GM18870 (cell line): Measurements from ENCODE around the gene SIX2.
"Not testable (repeated sequence)": the region's sequence is repeated elsewhere in the genome, so short reads cannot be mapped to it uniquely, and the experiment has no call there.

Experiments
- ATAC-seq: cut with Tn5 transposase; IDR thresholded peaks from one replicate; pipeline ENCODE4 v1.9.1; 2021; ENCODE audit warnings: moderate library complexity; ENCODE audit not compliant: unreplicated experiment

Gene SIX2

DNA sequence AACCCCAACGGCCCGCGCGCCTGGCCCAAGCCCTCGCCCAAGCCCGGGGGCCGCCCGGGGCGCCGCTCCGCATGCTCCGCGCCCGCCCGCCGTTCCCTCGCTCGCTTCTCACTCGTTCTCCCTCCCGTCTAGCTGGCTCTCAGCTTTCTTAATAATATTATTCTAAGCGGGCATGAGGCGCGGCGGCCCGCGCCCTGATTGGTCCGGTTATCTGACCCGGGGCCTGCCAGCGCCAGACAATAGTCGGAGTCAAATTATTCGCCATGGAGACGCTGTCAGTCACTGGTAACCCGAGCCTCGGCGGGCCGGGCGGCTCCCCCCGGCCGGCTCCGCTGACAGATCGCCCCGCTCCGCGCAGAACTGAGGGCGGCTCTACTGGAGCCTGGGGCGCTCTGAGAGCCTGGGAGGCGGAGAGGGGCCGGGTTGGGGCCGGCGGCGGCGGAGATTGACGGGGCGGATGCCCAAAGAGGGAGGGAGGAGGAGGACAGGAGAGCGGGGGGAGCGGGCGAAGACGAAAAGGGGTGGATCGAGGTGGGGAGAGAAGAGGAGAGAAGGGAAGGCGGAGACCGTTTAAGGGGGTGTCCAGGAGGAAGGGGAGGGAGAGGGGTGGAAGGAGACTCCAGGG, at the start of gene SIX2:
Gene SIX2, minus strand, starts transcription at position 150 of the 625 bp plus-strand sequence. CDS start 342 bp downstream, outside the sequence.
- ATAC-seq: no peak

DNA sequence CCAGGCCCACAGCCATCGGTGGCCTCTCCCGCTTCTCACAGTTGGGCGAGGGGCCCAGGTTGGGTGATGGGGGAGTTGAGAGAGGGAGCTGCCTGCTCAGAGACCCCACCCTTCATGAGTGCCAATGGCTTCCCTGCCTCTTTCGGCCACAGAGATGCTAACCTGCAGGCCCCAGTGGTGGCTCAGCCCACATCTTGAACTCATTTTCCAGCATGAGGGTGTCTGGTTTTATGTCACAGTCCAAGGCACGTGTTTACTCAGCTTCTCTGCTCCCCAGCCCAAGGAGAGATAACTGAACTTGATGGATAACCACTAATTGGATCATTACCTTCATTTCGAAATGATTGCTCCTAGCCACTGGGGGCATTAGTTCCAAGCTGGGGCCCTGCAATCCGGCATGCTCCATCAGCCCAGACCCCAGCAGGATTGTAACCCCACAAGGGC, 45.9 kb upstream of the SIX2 start:
- ATAC-seq: no peak

DNA sequence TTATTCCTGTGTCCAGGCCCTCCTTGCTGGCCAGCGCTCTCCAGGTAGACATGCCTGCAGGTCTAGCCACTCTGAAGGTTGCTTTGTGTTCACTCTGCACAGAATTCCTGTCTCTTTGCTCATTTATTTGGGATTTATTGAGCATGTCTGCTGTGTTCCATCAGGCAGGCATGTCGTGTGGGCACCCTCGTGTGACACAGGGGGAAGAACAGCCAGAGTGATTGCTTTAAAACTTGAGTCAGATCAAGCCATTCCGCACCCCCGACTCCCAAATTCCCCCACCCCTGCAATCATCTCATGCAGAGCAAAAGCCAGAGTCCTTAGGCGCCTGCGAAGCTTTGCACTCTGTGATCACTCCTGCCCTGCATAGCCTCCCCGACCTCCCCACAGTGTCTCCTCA, 44.7 kb upstream of the SIX2 start:
- no peak for ATAC-seq

DNA sequence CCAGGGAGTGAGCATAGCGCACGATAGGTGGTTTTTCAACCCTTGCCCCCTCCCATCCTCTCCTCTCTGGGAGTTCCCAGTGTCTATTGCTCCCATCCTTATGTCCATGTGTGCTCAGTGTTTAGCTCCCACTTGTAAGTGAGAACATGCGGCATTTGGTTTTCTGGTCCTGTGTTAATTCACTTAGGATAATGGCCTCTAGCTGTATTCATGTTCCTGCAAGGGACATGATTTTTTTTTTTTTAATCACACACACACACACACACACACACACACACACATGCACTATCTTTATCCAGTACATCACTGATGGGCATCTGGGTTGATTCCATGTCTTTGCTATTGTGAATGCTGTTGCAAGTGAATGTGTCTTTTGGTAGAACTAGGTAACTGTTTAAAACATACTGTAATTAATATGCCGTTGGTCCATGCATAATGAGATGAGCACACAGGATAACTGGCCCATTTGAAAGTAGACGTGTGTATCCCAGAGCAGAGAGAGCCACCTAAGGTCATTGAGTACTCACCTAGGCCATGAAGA, 43.2 kb upstream of the SIX2 start:
- no peak for ATAC-seq

DNA sequence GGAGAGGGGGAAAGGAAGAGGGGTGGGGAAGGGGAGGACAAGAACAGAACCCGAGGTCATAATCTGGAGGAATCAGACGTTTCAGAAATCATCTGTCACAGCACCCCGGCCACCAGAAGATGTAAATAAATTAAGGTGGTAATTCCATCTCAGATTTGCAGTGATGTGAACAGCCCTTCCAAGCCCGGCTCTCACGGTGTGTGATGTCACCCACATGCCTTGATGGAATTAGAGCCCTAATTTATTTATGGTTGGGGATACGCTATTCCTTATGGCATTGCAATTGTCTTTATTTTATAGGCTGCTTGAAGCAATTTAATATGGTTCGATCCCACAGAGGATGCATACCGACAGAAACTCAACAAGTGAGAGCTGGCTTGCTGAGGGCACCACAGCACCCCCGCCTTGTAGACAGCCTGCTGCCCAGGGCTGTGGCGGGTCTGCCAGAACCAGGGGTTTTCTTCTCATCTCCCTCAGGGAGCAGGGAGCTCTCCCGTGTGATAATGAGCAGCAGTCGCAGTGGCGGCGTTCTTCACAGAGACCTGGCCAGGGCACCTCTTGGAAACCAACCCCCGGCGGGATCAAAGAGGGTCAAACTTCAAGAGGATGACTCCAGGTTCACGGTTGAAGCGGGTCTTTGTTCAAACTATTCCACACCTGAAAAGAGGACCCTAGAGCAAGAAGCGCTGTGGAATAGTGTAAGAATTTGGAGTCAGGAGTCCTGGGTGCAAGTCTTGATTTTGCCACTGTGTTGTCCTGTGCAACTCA, 40.5 kb upstream of the SIX2 start:
- ATAC-seq: no peak

DNA sequence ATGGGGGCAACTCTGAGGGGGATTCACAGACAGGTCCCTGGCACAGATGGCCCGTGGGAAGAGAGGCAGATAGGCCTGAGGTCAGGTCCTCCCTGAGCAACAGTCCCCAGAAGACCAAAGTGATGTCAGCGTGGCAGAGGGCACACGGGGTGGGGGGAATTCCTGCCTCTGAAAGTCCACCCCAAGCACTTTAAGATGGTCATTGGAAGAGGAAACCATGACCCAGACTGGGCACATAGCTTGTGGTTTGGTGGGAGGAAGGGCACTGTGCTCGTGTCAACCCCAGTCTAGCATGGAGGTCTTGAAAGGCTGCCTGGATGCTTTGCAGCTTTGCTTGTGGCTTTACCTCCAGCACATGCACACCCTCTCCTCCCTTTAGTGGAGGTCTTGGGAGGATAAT, 38.0 kb upstream of the SIX2 start:
- no peak for ATAC-seq

DNA sequence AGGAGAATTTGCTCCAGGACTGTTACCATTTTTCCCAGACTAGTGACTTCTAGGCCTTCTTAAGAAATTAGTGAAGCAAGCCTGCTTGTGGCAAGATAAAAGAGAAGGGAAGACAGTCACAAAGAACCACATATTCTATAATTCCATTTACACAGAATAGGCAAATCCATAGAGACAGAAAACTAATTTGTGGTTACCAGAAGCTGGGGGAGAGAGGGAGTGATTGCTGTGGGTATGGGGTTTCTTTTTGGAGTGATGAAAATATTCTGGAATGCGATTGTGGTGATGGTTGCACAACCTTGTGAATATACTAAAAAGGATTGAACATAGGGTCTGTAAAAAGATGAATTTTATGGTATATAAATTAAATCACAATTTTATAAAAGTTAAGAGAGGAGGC, 37.5 kb upstream of the SIX2 start:
- no peak for ATAC-seq

DNA sequence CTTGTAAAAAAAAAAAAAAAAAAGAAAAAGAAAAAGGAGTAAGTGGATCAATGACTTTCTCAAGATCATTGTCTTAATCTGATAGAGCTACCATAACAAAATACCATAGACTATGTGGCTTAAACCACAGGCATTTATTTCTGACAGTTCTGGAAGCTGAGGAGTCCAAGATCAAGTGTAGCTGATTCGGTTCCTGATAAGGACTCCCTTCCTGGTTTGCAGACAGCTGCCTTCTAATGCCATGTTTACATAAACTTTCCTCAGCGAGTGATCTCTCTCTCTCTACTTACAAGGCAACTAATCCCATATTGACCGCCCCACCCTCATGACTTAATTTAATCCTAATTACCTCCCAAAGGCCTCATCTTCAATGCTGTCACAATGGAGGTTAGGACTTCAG, 36.5 kb upstream of the SIX2 start:
- no peak for ATAC-seq

DNA sequence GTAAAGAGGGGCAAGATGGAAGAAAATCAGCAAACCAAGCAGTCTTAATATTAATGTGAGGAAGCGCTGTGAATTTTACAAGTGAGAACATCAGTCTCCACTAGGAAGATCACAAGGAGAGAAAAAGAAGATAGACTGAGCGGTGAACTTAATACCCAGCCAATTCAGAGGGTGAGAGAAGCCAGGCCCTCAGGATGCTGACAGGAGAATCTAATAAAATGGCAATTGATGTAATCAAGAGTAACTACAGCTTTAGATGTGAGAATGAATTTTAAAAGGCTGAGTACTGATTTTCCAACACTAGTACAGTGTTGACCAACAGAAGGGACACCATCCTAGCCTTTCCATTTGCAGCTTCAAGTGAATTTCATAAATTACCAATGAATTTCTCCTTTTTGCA, 35.7 kb upstream of the SIX2 start:
- no peak for ATAC-seq

DNA sequence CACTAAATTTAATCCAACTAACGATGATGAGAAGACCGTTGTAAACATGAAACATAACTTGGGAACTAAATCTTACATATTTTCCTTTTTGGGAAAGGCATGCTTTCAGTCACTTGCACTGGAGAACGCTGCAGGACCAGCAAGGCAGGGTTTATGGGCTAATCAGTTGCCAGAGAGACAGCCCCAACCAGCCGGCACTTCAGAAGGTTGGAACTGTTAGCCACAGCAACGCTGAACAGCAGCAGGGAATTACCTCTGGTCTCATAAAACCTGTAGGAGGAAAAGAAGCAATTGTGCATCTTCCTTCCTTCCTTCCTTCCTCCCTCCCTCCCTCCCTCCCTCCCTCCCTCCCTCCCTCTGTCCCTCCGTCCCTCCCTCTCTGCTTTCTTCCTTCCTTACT, 33.9 kb upstream of the SIX2 start:
- ATAC-seq: no peak

DNA sequence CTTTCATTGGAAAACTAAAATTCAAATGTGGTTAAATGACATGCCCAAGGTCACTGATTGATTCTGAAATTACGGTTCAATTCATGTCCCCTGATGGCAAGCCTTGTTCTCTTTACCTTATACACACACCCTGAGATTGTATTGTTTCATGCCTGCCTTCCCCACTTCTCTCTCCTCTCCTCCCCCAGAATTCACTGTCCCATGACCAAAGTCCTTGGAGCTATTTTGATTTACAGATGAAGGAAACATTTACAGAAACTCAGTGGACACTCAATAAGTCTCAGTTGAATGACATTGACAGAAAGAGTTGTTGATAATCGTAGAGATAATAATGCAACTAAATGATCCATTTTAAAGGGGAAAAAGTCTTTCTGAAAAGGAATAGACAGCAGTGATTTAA, 33.1 kb upstream of the SIX2 start:
- no peak for ATAC-seq

DNA sequence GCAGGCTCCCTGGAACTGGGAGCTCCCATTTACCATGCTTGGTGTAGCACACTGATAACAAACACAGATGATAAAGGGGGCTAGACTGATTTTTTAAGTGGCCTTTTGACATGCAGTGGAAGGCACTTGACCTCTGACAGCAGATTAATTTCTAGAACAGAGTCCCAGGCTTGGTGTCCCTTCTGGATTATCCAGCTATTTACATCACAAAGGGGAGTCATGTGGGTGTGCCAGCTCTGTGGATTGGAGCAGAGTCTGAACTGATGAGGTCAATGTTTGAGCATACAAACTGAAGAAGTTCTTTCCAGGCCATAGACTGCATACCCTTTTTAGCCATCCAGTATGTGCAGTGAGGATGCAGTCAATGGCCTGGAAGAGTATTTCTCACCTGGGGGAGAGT, 31.5 kb upstream of the SIX2 start:
- no peak for ATAC-seq

DNA sequence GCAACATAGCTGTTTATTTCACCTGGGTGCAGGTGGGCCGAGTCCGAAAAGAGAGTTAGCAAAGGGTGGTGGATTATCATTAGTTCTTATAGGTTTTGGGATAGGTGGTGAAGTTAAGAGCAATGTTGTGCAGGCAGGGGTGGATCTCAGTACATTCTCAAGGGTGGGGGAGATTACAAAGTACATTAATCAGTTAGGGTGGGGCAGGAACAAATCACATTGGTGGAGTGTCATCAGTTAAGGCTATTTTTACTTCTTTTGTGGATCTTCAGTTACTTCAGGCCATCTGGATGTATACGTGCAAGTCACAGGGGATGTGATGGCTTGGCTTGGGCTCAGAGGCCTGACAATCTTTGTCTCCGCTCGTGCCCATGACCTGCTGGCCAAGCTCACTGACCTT, 30.6 kb upstream of the SIX2 start:
- not testable (repeated sequence) for ATAC-seq

DNA sequence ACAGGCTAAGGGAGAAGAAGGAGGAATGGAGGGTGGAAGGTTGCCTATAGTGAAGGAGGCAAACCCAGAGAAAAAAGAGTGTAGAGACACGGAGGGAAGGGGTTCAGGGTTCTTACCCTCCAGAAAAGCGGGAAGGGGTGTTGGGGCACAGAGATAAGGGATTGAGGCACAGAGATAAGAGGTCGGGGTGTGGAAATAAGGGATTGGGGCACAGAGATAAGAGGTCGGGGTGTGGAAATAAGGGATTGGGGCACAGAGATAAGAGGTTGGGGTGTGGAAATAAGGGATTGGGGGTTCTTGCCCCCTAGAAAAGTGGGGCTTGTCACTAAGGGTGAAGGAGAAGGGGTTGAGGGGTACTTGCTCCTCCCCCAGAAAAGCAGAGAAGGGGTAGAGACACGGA, 29.6 kb upstream of the SIX2 start:
- ATAC-seq: not testable (repeated sequence)

DNA sequence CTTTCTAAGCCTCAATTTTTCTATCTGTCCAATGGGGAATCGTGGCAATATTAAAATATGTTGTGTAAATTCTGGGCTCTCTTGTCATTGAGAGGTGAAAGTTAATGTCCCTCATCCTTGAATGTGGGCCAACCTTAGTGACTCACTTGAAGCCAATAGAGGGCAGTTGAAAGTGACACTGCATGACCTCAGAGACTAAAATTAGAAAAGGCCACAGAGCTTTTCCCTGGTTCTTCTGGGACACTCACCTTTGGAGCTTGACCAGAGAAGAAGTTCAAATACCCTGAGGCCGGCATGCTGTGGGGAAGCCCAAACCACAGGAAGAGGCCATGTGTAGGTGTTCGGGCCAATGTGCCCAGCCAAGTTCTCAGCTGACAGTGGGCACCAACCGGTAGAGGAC, 24.1 kb upstream of the SIX2 start:
- ATAC-seq: no peak

DNA sequence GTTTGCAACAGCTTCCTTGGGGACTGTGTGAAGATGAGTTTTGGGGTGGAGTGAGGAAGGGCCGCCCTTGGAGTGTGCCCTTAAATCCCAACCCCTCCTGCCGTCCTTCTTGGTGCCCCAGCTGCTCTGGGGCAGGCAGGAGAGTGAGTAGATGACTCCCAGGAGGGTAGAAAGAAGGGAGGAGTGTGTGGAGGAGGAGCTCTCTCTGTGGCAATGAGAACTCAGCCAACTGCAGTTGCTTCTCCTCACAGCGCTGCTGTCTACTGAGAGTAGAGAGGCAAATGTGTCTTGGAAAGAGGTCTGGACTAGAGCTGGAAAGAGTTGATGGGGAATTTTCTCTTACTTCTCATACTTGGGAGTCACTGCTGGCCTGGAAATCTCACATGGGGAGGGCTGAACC, 21.8 kb upstream of the SIX2 start:
- ATAC-seq: no peak

DNA sequence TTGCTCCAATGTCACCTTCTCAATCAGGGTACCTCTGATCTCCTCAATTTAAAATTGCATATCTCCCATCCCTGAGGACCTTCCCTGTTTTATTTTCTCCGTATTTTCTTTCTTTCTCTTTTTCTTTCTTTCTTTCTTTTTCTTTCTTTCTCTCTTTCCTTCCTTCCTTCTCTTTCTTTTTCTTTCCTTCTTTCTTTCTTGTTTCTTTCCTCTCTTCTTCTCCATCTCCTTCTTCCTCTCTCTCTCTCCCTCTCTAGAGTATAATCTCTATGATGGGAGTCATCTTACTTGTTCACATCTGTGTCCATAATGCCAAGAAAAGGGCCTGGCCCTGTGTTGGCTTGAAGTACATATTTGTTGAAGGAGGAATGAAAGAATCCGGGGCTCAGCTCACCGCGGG, 21.3 kb upstream of the SIX2 start:
- no peak for ATAC-seq

DNA sequence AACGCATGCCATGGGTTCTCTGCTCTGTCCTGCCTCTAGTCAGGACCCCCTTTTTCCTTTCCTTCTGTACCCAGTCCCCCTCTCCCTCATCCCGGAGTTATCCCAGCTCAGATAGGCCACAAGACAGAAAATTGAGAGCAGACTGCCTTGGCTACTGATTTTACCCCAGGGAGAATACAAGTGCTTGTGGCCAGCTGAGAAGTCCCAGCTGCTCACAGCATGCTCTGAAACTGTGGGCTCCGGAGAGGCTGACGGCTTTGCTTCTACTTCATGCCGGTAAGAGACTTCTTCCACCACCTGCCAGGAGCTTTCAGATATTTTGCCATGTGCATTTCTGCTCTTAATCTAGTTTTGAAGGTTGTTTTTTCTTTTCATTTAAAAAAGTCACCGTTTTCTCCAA, 20.0 kb upstream of the SIX2 start:
- no peak for ATAC-seq

DNA sequence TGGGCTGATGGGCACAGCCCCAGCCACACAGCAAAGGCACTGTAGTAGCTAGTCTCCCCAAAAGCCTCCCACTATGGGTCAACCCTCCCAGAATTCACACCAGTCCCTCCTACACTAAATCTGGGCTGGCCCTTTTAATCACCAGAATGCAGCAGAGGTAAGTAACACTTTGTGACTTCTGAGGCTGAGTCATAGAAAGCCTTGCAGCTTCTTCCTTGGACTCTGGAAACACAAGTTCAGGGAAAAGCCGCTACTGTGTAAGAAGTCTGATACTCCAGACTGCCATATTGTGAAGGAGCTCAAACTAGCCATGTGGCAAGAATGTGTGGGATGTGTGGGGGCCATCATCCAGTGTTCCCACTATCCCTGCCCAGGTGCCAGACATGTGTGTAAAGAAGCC, 19.0 kb upstream of the SIX2 start:
- ATAC-seq: no peak

DNA sequence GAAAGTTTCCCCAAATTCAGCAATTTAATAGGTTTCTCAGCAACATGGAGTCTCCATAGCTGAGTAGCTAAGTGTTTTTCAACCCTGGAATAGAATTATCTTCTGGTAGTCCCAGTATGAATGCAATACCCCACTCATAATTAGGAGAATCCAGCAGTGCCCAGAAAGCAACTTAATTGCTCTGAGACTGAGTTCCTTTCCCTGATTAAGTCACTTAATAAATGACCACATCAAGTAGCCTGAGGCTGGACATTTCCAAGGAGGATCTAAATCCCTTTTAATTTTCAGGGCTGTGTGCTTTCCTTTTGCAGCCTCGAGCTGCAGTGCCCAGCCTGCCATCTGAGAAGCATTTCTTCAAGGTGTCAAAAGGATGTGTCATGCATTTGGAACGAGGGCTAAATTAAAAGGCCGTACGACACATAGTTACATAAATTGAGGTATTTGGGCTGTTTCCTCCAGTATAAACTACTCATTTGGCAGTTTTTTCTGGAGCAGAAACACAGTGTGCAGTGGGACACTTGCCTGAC, 17.7 kb upstream of the SIX2 start:
- ATAC-seq: no peak

DNA sequence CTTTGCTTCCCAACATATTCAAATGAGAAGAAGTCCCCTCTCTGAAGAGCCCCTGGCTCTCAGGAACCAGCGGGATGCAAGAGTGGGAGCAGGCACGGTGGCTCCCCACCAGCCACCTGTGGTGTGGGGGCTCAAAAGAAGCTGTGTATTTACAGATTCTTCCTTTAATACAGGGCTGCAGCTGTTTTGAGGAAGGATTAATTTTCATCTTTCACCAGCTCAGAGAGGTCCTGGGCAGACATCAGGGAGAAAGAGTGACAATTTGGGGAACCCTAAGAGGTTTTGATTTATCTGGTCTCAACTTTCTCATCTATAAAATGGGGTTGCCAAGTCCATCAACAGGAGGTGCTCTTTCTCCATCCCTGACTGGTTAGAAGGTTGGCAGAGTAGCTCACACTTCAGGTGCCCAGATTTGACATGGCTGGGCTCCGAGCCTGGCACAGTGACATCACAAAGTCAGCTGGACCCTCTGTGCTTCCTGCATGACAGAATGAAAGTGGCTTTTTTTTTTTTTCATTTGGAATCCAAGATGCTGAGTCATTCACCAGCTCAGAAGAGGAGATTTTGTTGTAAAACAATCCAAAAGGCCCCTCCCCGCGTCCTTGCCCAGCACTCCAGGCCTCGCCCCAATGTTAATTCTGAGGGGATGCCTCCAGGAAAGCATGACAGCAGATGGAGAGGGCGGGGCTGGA, 15.5 kb upstream of the SIX2 start:
- ATAC-seq: no peak

DNA sequence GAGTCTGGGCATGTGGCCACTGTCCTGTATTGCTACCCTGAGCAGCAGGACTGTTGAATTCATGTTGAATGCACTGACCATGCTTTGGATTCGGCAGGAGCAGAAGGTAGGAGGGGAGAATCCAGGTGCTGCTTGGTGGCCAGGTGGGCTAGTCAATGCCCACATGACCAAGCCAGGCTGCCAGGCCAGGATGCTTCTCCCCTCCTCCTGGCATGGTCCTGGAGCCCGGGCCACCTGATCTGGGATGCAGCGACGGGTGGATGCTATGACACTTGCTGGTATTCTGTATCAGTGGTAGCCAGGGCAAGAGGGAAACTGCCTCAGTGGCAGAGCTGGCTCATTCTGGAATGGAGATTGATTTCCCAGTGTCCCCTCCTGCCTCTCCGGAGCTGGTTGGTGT, 14.8 kb upstream of the SIX2 start:
- ATAC-seq: no peak
